Ovary (tissue), 3 donors: Measurements from ENCODE around the gene SGPP1.

ENCODE experiments used
- POLR2A ChIP-seq: fragments of 450-650 bp; IDR thresholded peaks from one replicate; pipeline ENCODE4 v1.6.1; 2017; ENCODE audit warnings: antibody characterized with exemption, mild to moderate bottlenecking, moderate library complexity
- TF ChIP-seq, protein P1 (sequence below), 3 donors: fragments of 450-650 bp in 2 of 3; fragments of 200-600 bp in 1 of 3; IDR thresholded peaks; one replicate each; pipeline versions ENCODE4 v1.5.1 to v1.8.0; 2016 to 2022; ENCODE audit warnings: antibody characterized with exemption in 3 of 3, mild to moderate bottlenecking in 1 of 3
- donor health status: DM: no; HTN: no; CAD: no.

DNA sequence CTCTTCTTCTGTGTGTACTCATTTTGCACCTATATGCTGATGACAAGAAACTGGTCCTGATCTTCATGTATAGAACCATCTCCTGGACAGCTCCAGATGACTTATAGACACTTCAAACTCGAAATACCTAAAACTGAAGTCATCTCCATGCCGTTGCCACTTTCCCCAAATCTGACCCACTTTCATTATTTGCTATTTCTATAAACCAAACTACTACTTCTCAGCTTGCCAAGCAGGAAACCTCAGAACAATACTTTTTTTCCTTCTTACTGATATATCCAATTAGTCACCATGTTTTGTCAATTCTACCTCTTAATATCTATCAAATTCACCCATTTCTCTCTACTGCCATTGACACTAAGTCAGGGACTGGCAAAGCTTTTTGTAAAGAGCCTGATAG is 14.8 kb downstream of the SGPP1 start:
- TF ChIP-seq, protein P1, sequence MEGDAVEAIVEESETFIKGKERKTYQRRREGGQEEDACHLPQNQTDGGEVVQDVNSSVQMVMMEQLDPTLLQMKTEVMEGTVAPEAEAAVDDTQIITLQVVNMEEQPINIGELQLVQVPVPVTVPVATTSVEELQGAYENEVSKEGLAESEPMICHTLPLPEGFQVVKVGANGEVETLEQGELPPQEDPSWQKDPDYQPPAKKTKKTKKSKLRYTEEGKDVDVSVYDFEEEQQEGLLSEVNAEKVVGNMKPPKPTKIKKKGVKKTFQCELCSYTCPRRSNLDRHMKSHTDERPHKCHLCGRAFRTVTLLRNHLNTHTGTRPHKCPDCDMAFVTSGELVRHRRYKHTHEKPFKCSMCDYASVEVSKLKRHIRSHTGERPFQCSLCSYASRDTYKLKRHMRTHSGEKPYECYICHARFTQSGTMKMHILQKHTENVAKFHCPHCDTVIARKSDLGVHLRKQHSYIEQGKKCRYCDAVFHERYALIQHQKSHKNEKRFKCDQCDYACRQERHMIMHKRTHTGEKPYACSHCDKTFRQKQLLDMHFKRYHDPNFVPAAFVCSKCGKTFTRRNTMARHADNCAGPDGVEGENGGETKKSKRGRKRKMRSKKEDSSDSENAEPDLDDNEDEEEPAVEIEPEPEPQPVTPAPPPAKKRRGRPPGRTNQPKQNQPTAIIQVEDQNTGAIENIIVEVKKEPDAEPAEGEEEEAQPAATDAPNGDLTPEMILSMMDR (IDR thresholded peaks at IDR 0.05) = no peak
- no peak for TF ChIP-seq POLR2A
